HL-60 (cell line): Measurements from ENCODE around the gene DRD4.

ENCODE experiments used
- CTCF ChIP-seq: IDR thresholded peaks from one replicate; pipeline ENCODE4 v1.5.1; 2011; ENCODE audit warnings: low read length, control low read depth, inconsistent platforms; ENCODE audit not compliant: insufficient read depth
- POLR2AphosphoS5 ChIP-seq: IDR thresholded peaks from 2 replicates; pipeline ENCODE4 v1.6.1; 2012; ENCODE audit warnings: low read depth
- REST ChIP-seq: IDR thresholded peaks from 2 replicates; pipeline ENCODE4 v1.6.1; 2012; ENCODE audit warnings: low read depth; ENCODE audit not compliant: insufficient replicate concordance

- TF ChIP-seq CTCF, result no peak
- TF ChIP-seq REST, result no peak
- TF ChIP-seq POLR2AphosphoS5, result no peak
Observed at GRCh38 chr11:605286-606129, 31.6 kb upstream of the DRD4 start.
